Body of pancreas (tissue), 4 donors: ENCODE measurements around the gene COL5A1. TPM values are rescaled to one million over a fixed set of nuclear protein-coding genes. Genes with fewer than 3 reads are reported as not detected.
"Not testable (repeated sequence)": the region's sequence is repeated elsewhere in the genome, so short reads cannot be mapped to it uniquely, and the experiment has no call there.

ENCODE experiments used
- ATAC-seq: fragments of 150-250 bp; one replicate; pipeline ENCODE4 v1.9.1; 2016
- DNase-seq, 4 donors: peaks; one replicate each; pipeline ENCODE4 v3.0.0-alpha.2; 2019
- H3K27ac ChIP-seq, 4 donors: fragments of 200-600 bp; sonication (generic); 1 replicate in 3 of 4; 2 replicates in 1 of 4; pipeline versions ENCODE4 v1.5.1 to v1.6.1; 2016 to 2019; ENCODE audit warnings: mild to moderate bottlenecking in 1 of 4, mixed read lengths in 1 of 4, moderate library complexity in 1 of 4
- H3K27me3 ChIP-seq, 2 donors: fragments of 200-600 bp; sonication (generic); one replicate each; pipeline ENCODE4 v1.6.0; 2016; ENCODE audit warnings: mild to moderate bottlenecking in 1 of 2
- H3K36me3 ChIP-seq, 2 donors: fragments of 200-600 bp; sonication (generic); replicated peaks in 1 of 2; 2 replicates each; pipeline ENCODE4 v1.5.1; 2016; ENCODE audit warnings: low read depth in 2 of 2; ENCODE audit not compliant: insufficient read depth in 1 of 2
- H3K4me1 ChIP-seq: fragments of 200-600 bp; sonication (generic); one replicate; pipeline ENCODE4 v1.6.0; 2016
- H3K4me3 ChIP-seq, 2 donors: fragments of 200-600 bp; sonication (generic); 1 replicate in 1 of 2; 2 replicates in 1 of 2; pipeline ENCODE4 v1.5.1; 2016 to 2019
- H3K9me3 ChIP-seq, 3 donors: fragments of 200-600 bp; sonication (generic); 1 replicate in 2 of 3; 2 replicates in 1 of 3; pipeline ENCODE4 v1.5.1; 2016
- POLR2A ChIP-seq, 3 donors: fragments of 450-650 bp; IDR thresholded peaks; one replicate each; pipeline ENCODE4 v1.6.1; 2016; ENCODE audit warnings: antibody characterized with exemption in 3 of 3, mild to moderate bottlenecking in 2 of 3
- WGBS, 2 donors: methylation state at CpG; one replicate each; pipeline ENCODE4 v1.1.5; 2017; 5-methylcytosine and 5-hydroxymethylcytosine counted together
- intact Hi-C: fragments of 100-400 bp; cut with DNase I; formaldehyde crosslinking; loops from one replicate; pipeline ENCODE4 v1.15.1; 2023
- total RNA-seq, 2 donors: library from RNA; depleted of rRNA; stranded (reverse); fragments of >200 nt; gene quantifications; one replicate each; pipeline ENCODE4 v1.1.0, GENCODE V29; 2016
- TF ChIP-seq, protein P1 (sequence below), 7 experiments: fragments of 450-650 bp in 4 of 7; fragments of 200-600 bp in 3 of 7; sonication (generic) in 3 of 7; IDR thresholded peaks; one replicate each; pipeline ENCODE4 v1.5.1; 2016 to 2019; ENCODE audit warnings: antibody characterized with exemption in 7 of 7

Gene COL5A1
- total RNA-seq, 2 donors from 2014 or later = 7.0 to 14.5 TPM

DNA sequence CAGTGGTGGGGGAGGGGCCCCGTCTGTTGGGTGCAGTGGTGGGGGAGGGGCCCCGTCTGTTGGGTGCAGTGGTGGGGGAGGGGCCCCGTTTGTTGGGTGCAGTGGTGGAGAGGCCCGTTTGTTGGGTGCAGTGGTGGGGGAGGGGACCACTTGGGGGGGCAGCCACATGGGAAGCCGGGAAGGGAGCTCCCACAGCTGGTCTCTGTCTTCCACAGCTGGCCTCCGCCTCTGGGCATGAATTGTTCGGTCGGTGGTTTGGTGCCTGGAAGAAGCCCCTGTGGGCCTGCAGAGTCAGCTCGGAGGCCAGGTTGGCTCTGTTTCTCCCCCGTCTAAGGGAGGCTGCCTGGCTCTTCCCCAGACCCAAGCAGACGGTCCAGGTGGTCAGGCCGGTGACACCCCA, 69.3 kb downstream of the COL5A1 start:
- TF ChIP-seq, protein P1, sequence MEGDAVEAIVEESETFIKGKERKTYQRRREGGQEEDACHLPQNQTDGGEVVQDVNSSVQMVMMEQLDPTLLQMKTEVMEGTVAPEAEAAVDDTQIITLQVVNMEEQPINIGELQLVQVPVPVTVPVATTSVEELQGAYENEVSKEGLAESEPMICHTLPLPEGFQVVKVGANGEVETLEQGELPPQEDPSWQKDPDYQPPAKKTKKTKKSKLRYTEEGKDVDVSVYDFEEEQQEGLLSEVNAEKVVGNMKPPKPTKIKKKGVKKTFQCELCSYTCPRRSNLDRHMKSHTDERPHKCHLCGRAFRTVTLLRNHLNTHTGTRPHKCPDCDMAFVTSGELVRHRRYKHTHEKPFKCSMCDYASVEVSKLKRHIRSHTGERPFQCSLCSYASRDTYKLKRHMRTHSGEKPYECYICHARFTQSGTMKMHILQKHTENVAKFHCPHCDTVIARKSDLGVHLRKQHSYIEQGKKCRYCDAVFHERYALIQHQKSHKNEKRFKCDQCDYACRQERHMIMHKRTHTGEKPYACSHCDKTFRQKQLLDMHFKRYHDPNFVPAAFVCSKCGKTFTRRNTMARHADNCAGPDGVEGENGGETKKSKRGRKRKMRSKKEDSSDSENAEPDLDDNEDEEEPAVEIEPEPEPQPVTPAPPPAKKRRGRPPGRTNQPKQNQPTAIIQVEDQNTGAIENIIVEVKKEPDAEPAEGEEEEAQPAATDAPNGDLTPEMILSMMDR (IDR thresholded peaks at IDR 0.05) = no peak
- no peak for TF ChIP-seq POLR2A (IDR thresholded peaks at IDR 0.05)
- no peak for DNase-seq
- WGBS, 2 donors = 64 to 71% methylated on average over 7 to 8 of the region's 12 CpGs
- intact Hi-C loops = no loop called here
- Histone ChIP-seq H3K36me3 (no peaks in the 10 kb centered on the region), H3K9me3 (no peaks in the 10 kb centered on the region), H3K4me3 (no peak overlapping the region), H3K4me1 (no peaks in the 10 kb centered on the region), H3K27ac (no peak overlapping the region), H3K27me3 (no peaks in the 10 kb centered on the region)
- ATAC-seq = no peak

- WGBS, 2 donors = 25 to 29% methylated on average over 1 to 2 of the region's 2 CpGs
- DNase-seq = no peak
- Histone ChIP-seq H3K9me3 (no peaks in the 10 kb centered on the region), H3K36me3 (no peaks in the 10 kb centered on the region), H3K27ac (no peak overlapping the region), H3K27me3 (no peaks in the 10 kb centered on the region), H3K4me1 (no peaks in the 10 kb centered on the region), H3K4me3 (no peak overlapping the region)
- ATAC-seq = no peak
- intact Hi-C loops = no loop called here
- no peak for TF ChIP-seq POLR2A (IDR thresholded peaks at IDR 0.05)
- TF ChIP-seq, protein P1 (IDR thresholded peaks at IDR 0.05) = no peak
These were observed 70.6 kb downstream of the COL5A1 start for GRCh38 chr9:134712243-134712642.

DNA sequence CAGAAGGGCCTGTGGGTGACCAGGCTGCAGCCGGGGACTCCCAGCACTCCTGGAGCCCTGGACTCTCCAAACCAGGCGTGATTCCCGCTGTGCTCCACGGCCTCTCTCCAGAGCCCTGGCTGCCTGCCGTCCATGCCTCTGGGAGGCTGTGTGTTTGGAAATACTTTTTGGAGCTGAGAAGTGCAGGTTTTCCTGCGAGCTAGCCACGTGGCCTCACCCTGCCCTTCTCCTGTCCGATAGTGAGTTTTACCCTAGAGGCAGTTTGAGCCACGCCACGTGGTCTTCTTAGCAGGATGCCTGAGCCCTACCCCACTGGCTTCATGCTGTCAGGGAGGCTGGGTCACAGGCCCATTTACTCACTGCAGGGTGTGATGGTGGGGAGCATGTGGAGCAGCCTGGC, 71.3 kb downstream of the COL5A1 start:
- no peaks in the 10 kb centered on the region for H3K9me3 ChIP-seq
- no peak overlapping the region for H3K4me3 ChIP-seq
- ATAC-seq = no peak
- TF ChIP-seq, protein P1 (IDR thresholded peaks at IDR 0.05) = no peak
- no peak for TF ChIP-seq POLR2A (IDR thresholded peaks at IDR 0.05)
- no peaks in the 10 kb centered on the region for H3K36me3 ChIP-seq
- no peaks in the 10 kb centered on the region for H3K4me1 ChIP-seq
- intact Hi-C loops = no loop called here
- no peaks in the 10 kb centered on the region for H3K27me3 ChIP-seq
- no peak for DNase-seq
- H3K27ac ChIP-seq = no peak overlapping the region
- WGBS, 2 donors = 41 to 52% methylated on average over 8 to 10 of the region's 10 CpGs

DNA sequence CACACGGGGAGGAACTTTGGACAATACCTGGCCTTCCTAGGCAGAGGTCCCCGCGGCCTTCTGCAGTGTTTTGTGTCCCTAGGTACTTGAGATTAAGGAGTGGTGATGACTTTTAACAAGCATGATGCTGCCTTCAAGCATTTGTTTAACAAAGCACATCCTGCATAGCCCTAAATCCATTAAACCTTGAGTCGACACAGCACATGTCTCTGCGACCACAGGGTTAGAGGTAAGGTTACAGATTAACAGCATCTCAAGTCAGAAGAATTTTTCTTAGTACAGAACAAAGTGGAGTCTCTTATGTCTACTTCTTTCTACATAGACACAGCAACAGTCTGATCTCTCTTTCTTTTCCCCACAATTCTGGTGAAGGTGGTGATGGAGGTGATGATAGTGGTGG, 73.9 kb downstream of the COL5A1 start:
- WGBS, 2 donors = 51 to 54% methylated on average over 5 of the region's 5 CpGs
- H3K4me1 ChIP-seq, H3K27me3 ChIP-seq, ATAC-seq, DNase-seq, intact Hi-C loops, H3K9me3 ChIP-seq, H3K36me3 ChIP-seq, H3K4me3 ChIP-seq, H3K27ac ChIP-seq: not testable (repeated sequence)

GRCh38 chr9:134716067-134716466, 74.5 kb downstream of the COL5A1 start:
- intact Hi-C loops = no loop called here
- Histone ChIP-seq H3K36me3 (no peaks in the 10 kb centered on the region), H3K27ac (no peak overlapping the region), H3K4me1 (no peaks in the 10 kb centered on the region), H3K4me3 (no peak overlapping the region), H3K9me3 (no peaks in the 10 kb centered on the region), H3K27me3 (no peaks in the 10 kb centered on the region)
- WGBS, 2 donors = 67 to 75% methylated on average over 6 to 8 of the region's 8 CpGs
- DNase-seq (no peak), ATAC-seq (no peak)
- TF ChIP-seq, protein P1 (IDR thresholded peaks at IDR 0.05) = no peak
- TF ChIP-seq POLR2A (IDR thresholded peaks at IDR 0.05) = no peak
